GM19240 (cell line): ENCODE measurements around the gene UBE2J2.

Source experiments
- DNase-seq: peaks from one replicate; pipeline ENCODE4 v3.0.0; 2011; ENCODE audit warnings: low spot score; ENCODE audit not compliant: insufficient read length

The UBE2J2 gene

DNA sequence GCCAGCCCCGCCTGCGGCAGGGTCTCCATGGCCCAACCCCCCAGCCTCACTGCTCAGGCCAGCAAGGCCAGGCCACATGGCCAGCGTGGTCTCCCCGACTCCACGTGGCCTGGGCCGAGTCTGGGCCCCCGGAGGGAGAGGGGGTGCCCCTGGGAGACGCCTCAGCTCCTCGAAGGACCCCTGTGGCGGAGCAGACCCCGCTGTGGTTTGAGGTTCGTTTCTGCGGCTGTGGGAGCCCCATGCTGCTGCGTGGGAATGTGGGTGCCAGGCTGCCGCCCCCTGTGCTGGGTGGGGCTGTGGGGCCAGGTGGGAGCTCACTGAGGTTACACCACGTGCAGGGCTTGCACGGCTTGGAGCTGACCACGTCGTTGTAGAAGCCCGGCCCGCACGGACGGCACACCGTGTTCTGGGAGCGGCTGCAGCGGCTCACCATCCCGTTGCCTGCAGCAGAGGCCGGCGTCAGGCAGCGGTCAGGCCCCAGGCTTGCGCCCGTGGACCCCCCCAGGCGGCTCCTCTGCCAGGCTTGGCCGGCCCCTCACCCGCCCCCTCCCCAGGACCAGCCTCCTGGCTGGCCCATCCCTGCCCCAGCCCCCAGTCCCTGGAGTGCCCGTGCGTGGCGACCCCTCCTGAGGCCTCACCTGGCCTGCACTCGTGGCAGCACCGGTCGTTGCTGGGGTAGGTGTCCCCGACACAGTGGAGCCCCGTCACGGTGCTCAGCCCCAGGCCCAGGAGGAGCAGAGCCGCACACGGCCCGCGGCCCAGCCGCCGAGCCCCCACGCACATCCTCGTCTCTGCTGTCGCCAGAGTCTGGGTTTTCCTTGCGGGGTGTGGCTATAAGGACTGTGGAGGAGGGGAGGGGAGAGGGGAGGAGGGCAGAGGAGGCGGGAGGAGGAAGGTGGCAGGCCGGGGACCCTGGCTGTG, 60.0 kb downstream of the UBE2J2 start, which contains the start of gene TNFRSF4:
TNFRSF4 (minus strand) TSS at position 809 of the 921 bp plus-strand sequence; CDS start at position 783, 26 bp downstream.
- no peak for DNase-seq

DNA sequence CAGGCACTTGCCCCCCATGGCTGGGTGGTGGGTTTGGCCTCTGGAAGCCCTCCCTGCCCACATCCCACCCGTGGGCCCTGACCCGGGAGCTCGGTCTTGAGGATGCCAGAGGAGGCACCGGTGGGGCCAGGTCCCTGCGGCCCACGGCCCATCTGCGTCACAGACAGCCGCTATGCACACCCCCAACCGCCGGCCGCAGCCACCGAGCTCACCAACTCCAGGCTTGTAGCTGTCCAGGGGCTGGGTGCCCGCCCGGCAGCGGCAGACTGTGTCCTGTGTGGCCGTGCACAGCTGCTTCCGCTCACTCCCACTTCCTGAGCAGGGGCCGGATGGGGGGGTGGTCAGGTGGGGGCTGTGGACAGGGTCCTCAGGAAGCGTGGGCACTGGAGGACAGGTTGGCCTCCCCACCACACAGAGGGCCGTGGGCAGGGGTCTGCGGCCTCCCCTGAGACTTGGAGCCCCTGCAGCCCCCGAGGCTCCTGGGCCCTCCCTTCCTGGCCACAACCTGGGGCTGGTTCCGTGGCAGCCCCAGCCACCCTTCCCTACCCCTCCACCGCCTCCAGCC, 60.8 kb downstream of the UBE2J2 start:
- no peak for DNase-seq

DNA sequence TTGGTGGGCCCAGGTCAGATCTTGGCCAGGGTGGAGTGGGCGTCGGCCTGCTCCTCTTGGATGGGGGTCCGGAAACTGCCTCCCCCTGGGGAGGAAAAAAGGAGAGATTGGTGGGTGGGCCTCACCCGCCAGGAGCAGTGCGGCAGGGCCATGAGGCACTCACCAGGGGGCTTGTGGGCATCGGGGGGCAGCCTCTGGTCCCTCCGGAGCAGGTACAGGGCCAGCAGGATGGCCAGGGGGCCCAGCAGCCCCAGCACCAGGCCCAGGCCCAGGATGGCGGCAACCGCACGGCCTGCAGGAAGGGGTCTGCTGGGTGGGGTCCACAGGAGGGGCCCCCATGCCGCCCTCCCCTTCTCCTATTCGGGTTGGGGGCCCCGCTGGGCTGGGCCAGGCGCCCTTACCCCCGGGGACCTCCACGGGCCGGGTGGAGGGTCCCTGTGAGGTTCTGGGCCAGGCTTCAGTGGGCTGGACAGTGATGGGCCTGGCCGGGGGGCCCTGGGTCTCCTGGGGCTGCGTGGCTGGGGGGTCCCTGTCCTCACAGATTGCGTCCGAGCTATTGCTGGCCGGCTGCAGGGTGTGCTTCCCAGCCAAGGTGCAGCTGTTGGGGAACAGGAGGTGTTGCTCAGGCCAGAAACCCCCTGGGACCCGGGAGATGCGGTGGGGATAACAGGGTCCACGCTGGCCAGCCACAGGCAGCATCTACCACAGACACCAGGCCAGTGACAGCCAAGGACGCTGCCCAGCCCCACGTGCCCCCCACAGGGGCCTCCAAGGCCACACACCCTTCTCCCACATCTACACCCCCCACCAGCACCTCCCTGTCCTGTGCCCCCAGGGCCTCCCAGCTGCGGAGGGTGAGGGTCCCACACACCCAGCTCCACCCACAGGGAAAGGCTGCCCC, 61.9 kb downstream of the UBE2J2 start:
- DNase-seq = no peak

DNA sequence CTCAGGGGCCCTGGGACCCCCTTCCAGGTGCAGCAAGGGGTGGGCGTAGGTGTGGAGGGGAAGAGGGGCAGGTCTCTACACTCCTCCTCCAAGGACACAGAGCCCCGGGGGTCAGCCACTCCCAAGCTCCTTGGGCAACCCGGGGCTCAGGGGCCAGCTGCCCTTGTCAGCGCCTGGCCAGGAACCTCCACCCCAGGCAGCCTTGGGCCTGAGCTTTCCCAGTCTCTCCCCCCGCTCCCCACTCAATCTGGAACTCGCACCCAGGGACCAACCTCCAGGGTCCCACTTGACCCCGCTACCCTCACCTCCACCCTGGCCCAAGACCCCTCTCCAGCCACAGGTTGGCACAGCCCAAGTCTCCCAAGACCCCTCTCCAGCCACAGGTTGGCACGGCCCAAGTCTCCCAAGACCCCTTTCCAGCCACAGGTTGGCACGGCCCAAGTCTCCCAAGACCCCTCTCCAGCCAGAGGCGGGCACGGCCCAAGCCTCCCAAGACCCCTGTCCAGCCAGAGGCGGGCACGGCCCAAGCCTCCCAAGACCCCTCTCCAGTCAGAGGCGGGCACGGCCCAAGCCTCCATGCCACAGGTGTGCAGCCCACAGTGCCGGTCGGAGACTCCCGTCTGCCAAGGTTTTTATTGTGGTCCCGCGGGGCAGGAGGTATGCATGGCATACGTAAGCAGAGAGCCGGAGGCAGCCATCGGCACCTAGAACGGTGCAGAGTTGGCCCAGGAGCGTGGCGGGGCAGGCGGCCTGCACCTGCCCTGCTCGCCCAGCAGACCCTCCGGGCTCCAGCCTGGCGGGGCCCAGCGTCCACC, 62.7 kb downstream of the UBE2J2 start:
- no peak for DNase-seq

DNA sequence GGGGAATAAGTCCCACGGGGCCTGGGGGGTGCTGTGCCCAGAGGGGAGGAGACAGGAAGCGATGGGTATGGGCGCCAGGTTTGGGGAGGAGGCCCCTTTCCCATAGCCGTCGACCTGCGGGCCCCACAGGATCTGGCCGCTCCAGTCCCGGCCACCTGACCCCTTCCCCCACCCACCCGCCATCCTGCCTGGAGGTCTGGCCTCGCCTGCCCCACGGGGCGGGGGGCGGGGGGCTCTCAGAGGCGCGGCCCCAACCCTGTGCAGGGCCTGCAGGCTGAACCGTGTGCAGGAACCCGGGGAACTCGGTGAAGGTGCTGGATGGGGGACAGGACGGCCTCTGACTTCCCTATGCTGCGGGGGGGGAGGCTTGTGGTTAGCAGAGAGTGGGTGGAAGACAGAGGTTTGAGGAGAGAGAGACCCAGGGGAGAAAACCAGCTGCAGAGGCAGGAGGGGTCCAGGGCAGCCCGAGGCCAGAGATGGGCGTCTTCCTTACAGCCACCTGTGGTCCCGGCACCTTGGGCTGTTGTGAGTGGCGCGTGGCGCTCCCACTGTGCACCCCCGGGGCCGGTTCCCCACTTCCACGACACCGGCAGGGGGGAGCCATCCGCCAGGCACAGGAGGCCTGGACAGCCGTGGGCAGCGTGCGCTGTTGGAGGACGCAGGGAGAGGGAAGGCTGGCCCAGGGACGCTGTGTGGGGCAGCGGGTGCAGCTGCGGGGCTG, 64.8 kb downstream of the UBE2J2 start:
- no peak for DNase-seq

DNA sequence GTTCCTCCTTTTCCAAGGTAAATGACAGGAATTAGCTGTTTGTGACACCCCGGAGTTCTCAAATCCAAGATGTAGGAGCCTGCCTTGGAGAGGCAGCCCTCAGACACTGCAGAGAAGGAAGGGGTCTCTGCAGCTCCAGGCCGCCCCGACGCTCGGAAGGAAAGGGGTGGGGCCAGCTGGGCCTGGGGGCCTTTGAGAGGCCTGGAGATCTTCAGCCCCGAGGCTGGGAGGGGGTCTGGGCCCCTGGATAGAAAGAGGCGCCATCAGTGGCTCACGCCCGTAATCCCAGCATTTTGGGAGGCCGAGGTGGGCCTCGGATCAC, 66.1 kb downstream of the UBE2J2 start:
- no peak for DNase-seq

DNA sequence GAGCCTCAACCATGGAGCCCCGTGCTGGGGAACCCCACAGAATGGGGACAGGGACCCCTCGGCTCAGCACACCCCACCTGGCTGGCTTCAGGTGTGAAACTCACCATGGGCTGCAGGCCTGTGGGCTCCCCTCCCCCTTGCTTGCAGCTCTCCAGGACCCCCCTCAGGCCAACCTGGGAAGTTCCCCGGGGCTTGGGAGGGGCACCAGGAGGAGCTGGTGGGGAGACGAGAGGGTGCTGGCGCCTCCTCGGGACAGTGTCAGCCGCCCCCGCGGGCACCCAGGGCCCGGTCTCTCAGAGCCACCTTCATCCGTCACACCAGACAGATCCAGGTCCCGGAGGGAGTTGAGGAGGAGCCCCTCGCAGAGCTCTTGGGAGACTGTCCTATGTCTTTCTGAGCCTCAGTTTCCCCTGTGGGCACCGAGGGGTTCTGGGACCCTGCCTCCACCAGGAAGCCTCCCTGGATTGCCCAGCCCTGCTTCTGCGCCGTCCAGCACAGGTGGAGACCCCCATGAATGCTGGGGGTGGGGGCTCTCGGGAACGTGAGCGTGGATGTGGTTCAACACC, 66.6 kb downstream of the UBE2J2 start:
- no peak for DNase-seq

DNA sequence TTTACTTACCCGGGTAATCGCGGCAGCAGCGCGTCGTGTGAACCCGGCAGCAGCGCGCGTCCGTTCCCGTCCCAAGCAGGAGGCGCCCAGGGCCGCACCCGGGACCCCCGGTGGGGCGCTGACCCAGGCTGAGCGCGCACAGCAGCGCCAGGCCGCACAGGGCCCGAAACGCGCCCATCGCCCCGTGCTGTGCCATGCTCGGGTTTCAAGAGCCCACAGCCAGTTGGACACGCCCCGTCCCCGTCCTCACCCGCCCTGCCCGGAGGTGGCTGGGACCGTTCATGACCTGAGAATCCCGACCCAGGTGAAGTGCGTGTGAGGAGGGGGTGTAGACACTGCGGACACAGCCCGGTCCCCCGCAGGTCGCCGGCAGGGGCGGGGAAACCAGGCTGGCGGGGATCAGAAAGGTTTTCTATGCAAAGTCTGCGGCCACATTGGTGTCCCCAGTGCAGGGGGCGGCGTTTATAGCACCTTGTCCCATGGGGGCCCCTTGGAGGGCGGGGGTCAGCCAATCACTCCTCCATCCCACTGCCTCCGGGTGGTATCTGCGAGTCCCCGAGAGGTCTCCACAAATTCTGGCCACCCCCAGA, 67.2 kb downstream of the UBE2J2 start, which contains the start of gene TNFRSF18:
TNFRSF18 (minus strand) TSS at position 217 of the 590 bp plus-strand sequence; CDS start at position 196, 21 bp downstream.
- no peak for DNase-seq

DNA sequence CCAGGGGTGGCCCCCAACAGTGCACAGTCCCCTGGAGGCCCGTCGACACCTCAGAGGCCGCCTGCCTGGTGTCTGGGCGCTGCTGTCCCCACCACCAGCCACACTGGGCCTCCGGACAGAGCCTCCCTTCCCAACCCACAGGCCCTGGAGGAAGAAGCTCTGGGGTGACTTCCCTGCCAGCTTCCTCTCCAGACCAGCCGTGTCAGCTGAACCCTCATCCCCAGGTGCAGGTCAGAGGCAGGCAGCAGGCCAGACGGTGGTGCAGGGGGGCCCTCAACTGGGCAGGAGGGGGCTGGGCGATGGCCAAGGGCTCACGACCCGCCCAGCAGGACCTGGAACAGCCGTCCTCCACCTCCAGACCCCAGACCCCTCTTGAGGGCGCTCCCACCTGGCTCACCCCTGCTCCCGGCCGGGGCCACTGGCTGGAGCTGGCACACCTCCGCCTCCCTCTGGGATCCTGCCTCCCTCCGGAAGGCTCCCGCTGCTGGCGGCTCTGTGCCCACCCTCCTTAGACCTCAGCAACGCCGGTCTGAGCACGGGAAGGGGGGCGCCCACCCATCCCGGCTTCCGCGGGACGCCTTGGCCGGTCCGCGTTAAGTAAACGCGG, 67.8 kb downstream of the UBE2J2 start:
- no peak for DNase-seq

DNA sequence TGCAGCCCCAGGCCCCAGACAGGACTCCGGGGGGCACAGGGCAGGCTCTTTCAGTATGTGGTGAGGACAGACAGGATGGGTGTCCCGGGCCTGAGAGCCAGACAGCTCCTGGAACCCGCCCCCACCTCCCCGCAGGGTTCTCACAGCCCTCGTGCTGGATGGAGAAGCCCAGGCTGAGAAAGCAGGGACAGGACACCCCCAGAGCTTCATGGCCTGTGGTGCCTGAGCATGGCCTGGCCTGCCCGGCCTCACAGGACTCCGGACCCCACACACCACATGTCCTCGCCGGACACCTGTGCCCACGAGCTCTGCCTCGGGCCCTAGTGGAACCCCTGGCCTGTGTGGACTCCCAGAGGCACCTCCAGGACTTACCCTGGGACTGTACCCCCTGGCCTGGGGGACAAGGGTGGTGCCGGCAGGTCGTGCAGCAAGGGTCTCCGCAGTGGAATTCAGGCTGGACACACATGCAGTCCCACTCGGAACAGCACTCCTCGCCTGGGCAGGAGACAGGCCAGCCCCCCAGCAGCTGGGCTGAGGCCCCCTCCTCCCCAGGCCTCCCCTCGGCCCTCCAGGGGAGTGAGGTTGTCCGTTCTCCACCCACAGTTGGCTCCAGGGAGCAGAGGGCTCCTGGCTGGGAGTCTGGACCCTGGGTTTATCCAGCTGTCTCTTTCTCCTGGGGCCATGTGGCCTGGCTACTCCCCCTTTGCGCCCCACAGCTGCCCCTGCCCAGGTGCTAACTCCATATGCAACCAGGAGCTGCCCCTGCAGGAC, 68.5 kb downstream of the UBE2J2 start:
- no peak for DNase-seq

DNA sequence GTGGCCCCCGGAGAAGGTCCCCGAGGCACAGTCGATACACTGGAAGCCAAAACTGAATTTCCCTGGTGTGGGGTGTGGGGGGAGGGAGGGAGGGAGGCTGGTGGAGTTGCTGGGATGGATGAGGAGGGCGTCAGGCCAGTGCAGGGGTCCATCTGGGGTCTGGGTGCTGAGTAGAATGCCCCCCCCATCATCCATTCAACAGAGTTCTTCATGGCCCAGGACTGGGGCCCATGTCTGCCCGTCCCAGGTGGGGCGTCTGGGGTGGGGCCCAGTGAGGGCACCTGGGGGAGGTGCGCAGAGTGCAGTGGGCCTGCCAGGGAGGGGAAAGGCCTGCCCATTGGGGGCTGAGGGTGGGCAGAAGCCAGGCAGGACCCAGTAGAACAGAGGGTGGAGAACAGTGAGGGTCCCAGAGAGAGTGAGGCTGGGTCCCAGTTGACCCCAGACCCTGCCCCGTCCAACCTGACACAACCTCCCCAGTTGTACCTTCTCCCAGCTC, 69.2 kb downstream of the UBE2J2 start:
- no peak for DNase-seq
